SU-DHL-6 (cell line): ENCODE measurements around the gene ADGRE3.

Experiments
- H2AFZ ChIP-seq: fragments of 200-600 bp; sonication (generic); 2 replicates; pipeline ENCODE4 v1.6.1; 2014; ENCODE audit warnings: low read depth, mild to moderate bottlenecking, moderate library complexity, mixed read lengths, antibody characterized with exemption, low read length; ENCODE audit not compliant: severe bottlenecking
- H3F3A ChIP-seq: fragments of 200-600 bp; shearing (Covaris generic); 2 replicates; pipeline ENCODE4 v1.6.0; 2016; ENCODE audit warnings: antibody characterized with exemption, mild to moderate bottlenecking; ENCODE audit not compliant: insufficient read depth
- H3K27ac ChIP-seq: fragments of 200-600 bp; sonication (generic); 2 replicates; pipeline ENCODE4 v1.5.1; 2016; ENCODE audit warnings: low read depth, mild to moderate bottlenecking, low read length, moderate library complexity, mixed read lengths
- H3K27me3 ChIP-seq: fragments of 200-600 bp; sonication (generic), shearing (Covaris generic); 2 replicates; pipeline ENCODE4 v1.6.0; 2014; ENCODE audit warnings: mild to moderate bottlenecking, low read length
- H3K36me3 ChIP-seq: fragments of 200-600 bp; sonication (generic); 2 replicates; pipeline ENCODE4 v1.6.1; 2014; ENCODE audit warnings: mild to moderate bottlenecking, low read length, mixed read lengths
- H3K4me2 ChIP-seq: fragments of 300-600, 200-600 bp; shearing (Covaris generic), sonication (generic); 2 replicates; pipeline ENCODE4 v1.6.0; 2014; ENCODE audit warnings: low read length, low read depth, mild to moderate bottlenecking; ENCODE audit not compliant: poor library complexity, severe bottlenecking
- H3K4me3 ChIP-seq: fragments of 200-600 bp; sonication (generic); 2 replicates; pipeline ENCODE4 v1.5.1; 2014; ENCODE audit warnings: antibody characterized with exemption, low read length, mild to moderate bottlenecking, mixed read lengths; ENCODE audit not compliant: insufficient read depth, poor library complexity, severe bottlenecking
- H3K79me2 ChIP-seq: fragments of 200-600 bp; sonication (generic); 2 replicates; pipeline ENCODE4 v1.6.1; 2014; ENCODE audit warnings: mild to moderate bottlenecking, low read length, moderate library complexity; ENCODE audit not compliant: insufficient read depth
- H3K9ac ChIP-seq: fragments of 200-600 bp; sonication (generic); 2 replicates; pipeline ENCODE4 v1.7.0; 2014; ENCODE audit warnings: mild to moderate bottlenecking, low read length
- H3K9me2 ChIP-seq: fragments of 200-600 bp; sonication (generic); replicated peaks from 2 replicates; pipeline ENCODE4 v1.6.1; 2014; ENCODE audit warnings: low read length; ENCODE audit not compliant: insufficient read depth
- H3K9me3 ChIP-seq: fragments of 200-600 bp; sonication (generic); 2 replicates; pipeline ENCODE4 v1.6.1; 2014; ENCODE audit warnings: low read length, mixed read lengths; ENCODE audit not compliant: insufficient read depth
- H4K20me1 ChIP-seq: fragments of 200-600 bp; sonication (generic); 2 replicates; pipeline ENCODE4 v1.6.1; 2014; ENCODE audit warnings: low read depth, mild to moderate bottlenecking, antibody characterized with exemption, low read length, moderate library complexity, mixed read lengths
- EZH2phosphoT487 ChIP-seq: fragments of 200-600 bp; sonication (generic), shearing (Covaris generic); conservative IDR thresholded peaks from 2 replicates; pipeline ENCODE4 v1.6.1; 2018; ENCODE audit warnings: mild to moderate bottlenecking, antibody characterized with exemption, low read length, moderate library complexity, mixed read lengths
- TF ChIP-seq, protein P1 (sequence below): fragments of 200-600 bp; sonication (generic); IDR thresholded peaks from one replicate; pipeline ENCODE4 v1.5.1; 2017; ENCODE audit warnings: antibody characterized with exemption, mild to moderate bottlenecking, low read length, moderate library complexity; ENCODE audit not compliant: insufficient read depth, poor library complexity, severe bottlenecking

The ADGRE3 gene

GRCh38 chr19:14669940-14670339 is 4.7 kb downstream of the ADGRE3 start:
- Histone ChIP-seq H3K9ac (no peak overlapping the region), H3K79me2 (no peaks in the 10 kb centered on the region), H3K4me3 (no peak overlapping the region), H3K9me2 (no peaks in the 10 kb centered on the region), H3K9me3 (no peaks in the 10 kb centered on the region), H3K4me2 (no peak overlapping the region), H3K27ac (no peak overlapping the region), H4K20me1 (no peaks in the 10 kb centered on the region), H3F3A (no peaks in the 10 kb centered on the region), H2AFZ (no peak overlapping the region), H3K36me3 (no peaks in the 10 kb centered on the region), H3K27me3 (no peaks in the 10 kb centered on the region)
- TF ChIP-seq, protein P1, sequence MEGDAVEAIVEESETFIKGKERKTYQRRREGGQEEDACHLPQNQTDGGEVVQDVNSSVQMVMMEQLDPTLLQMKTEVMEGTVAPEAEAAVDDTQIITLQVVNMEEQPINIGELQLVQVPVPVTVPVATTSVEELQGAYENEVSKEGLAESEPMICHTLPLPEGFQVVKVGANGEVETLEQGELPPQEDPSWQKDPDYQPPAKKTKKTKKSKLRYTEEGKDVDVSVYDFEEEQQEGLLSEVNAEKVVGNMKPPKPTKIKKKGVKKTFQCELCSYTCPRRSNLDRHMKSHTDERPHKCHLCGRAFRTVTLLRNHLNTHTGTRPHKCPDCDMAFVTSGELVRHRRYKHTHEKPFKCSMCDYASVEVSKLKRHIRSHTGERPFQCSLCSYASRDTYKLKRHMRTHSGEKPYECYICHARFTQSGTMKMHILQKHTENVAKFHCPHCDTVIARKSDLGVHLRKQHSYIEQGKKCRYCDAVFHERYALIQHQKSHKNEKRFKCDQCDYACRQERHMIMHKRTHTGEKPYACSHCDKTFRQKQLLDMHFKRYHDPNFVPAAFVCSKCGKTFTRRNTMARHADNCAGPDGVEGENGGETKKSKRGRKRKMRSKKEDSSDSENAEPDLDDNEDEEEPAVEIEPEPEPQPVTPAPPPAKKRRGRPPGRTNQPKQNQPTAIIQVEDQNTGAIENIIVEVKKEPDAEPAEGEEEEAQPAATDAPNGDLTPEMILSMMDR: no peak
- no peak for TF ChIP-seq EZH2phosphoT487

DNA sequence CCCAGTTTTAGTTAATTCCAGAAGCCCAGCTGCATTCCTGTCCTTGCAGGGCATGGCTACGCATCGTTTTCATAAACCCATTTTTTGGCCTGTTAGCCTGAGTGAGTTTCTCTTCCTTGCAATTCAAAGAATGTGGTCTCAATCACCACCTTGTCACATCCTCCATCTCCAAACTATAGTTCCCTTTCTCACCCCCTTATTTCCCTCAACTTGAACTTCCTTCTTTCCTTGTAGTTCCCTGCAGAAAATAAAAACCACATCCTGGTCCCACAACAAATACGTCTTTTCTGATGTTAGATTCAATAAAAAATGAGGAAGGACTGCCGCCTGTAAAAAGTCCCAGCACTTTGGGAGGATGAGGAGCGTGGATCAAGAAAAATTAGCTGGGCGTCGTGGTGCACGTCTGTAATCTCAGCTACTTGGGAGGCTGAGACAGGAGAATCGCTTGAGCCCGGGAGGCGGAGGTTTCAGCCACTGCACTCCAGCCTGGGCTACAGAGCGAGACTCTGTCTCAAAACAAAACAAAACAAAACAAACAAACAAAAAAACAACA is 13.2 kb downstream of the ADGRE3 start:
- Histone ChIP-seq H3K4me3 (no peak overlapping the region), H3K36me3 (no peaks in the 10 kb centered on the region), H4K20me1 (no peaks in the 10 kb centered on the region), H3K9me3 (no peaks in the 10 kb centered on the region), H3K27me3 (no peaks in the 10 kb centered on the region), H3F3A (no peaks in the 10 kb centered on the region), H3K9ac (no peak overlapping the region), H3K79me2 (no peaks in the 10 kb centered on the region), H3K4me2 (no peak overlapping the region), H3K27ac (no peak overlapping the region), H2AFZ (no peak overlapping the region), H3K9me2 (no peaks in the 10 kb centered on the region)
- no peak for TF ChIP-seq EZH2phosphoT487
- TF ChIP-seq, protein P1: no peak

GRCh38 chr19:14659874-14660489 is 14.7 kb downstream of the ADGRE3 start:
- H3K9ac ChIP-seq: no peak overlapping the region
- no peak overlapping the region for H2AFZ ChIP-seq
- H3K27ac ChIP-seq: no peak overlapping the region
- no peaks in the 10 kb centered on the region for H3F3A ChIP-seq
- TF ChIP-seq, protein P1: no peak
- TF ChIP-seq EZH2phosphoT487: no peak
- no peaks in the 10 kb centered on the region for H3K9me3 ChIP-seq
- H3K9me2 ChIP-seq: no peaks in the 10 kb centered on the region
- H3K79me2 ChIP-seq: no peaks in the 10 kb centered on the region
- H4K20me1 ChIP-seq: no peaks in the 10 kb centered on the region
- no peak overlapping the region for H3K4me3 ChIP-seq
- no peaks in the 10 kb centered on the region for H3K36me3 ChIP-seq
- no peaks in the 10 kb centered on the region for H3K27me3 ChIP-seq
- no peak overlapping the region for H3K4me2 ChIP-seq
